T follicular helper cell (primary cell): ENCODE measurements around the gene FOXE3.
"Not testable (repeated sequence)": the region's sequence is repeated elsewhere in the genome, so short reads cannot be mapped to it uniquely, and the experiment has no call there.

Experiments
- DNase-seq: peaks from one replicate; pipeline ENCODE4 v3.0.0-alpha.2; 2020; ENCODE audit warnings: low read depth

Gene FOXE3

DNA sequence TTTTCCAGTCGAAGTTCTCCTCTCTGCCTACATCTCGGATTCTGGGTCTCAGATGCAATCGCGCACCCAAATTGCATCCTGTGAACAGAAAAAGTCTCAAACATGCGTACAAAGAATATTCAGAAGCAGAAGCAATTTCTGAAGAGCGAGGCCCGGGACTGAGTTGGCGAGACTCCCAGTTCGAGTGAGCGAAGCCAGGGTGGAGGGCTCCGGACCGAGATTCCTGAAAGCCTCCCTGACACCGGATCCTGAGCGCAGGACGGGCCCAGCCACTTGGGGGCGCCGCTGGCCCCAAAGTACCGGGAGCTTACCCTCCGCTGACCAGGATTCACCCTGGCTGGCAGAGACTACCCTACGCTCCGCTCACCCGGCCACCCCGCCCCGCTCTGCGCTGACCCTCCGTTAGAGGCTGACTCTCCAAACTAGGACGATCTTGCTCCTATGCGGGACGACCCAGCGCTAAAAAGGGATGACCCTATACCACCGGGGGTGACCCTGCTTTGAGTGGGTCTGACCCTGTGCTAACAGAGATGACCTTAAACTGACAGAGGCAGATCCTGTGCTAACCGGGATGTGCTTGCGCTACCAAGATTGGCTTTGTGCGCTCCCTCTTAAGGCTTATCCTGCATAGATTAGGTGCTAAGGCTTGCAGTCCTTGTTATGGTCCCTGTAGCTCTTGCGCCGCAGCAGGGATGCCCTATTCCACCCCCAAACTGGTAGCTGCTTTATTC lies 33.9 kb downstream of the FOXE3 start:
- DNase-seq: no peak

DNA sequence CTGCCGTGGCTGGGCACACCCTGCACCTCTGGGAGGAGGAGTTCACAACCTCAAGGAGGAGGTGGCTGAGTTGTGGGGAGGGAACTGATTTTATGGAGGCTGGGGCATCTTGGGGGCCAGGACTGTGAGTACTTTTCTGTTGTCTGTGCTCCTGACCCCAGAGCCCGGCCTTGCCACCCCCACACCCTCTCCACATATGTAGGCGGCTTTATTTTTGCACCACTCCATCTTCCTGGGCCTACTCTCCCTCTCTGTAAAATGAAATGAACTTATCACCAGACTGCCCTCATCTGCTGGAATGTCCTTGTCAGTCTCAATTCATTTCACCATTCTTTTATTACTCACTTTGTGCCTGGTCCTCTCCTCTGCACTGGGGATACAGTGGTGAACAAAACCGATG lies 34.5 kb downstream of the FOXE3 start:
- no peak for DNase-seq

DNA sequence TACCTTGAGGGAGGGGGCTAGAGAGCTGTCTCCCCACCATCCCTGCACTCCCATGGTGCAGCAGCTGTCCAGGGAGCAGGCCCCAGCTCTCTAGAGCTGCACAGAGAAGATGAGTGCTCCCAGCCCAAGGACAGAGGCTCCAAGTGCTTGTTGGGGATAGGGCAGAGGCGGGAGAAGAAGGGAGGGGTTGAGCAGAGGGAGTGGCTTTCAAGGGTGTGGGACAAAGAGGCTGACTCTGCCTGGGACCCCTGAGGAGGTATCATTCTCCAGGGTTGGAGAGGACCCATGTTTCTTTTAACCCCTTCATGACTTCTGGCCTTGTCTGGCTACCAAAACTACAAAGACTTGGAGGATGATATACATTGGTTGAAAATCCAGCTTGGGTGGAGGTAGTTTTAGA lies 36.3 kb downstream of the FOXE3 start:
- no peak for DNase-seq

DNA sequence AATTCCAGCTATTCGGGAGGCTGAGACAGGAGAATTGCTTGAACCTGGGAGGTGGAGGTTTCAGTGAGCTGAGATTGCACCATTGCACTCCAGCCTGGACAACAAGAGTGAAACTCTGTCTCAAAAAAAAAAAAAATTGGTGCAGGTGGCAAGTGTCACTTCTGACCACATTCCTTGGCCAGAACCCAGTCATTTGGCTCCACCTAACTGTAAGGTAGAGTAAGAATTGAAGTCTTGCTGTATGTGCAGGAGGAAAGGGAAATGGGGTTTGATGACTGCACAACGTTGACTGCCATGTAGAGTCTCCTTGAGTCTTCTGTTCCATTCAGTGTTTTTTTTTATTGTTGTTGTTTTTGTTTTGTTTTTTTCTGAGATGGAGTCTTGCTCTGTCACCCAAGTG lies 37.8 kb downstream of the FOXE3 start:
- DNase-seq: not testable (repeated sequence)

DNA sequence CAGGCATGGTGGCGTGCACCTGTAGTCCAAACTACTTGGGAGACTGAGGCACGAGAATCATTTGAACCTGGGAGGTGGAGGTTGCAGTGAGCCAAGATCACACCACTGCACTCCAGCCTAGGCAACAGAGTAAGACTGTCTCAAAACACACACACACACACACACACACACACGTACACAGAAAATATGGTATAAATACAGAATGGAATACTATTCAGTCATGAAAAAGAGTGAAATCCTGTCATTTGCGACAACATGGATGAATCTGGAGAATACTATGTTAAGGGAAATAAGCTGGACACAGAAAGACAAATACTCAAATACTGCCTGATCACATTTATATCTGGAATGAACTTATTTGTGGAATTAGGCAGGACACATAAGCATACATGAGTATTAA lies 40.2 kb downstream of the FOXE3 start:
- no peak for DNase-seq

DNA sequence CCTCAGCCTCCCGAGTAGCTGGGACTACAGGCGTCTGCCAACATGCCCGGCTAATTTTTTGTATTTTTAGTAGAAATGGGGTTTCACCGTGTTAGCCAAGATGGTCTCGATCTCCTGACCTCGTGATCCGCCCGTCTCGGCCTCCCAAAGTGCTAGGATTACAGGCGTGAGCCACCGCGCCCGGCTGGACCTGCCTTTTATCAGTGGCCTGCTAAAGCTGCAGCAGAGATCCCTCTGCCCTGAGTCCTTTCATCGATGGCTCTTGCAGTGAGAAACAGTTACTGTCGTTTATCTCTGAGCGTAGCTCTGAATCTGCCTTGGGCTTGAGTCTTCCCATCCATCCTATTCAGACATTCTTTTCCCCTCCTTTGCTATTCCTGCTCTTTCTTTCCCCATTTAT lies 41.5 kb downstream of the FOXE3 start:
- DNase-seq: not testable (repeated sequence)

DNA sequence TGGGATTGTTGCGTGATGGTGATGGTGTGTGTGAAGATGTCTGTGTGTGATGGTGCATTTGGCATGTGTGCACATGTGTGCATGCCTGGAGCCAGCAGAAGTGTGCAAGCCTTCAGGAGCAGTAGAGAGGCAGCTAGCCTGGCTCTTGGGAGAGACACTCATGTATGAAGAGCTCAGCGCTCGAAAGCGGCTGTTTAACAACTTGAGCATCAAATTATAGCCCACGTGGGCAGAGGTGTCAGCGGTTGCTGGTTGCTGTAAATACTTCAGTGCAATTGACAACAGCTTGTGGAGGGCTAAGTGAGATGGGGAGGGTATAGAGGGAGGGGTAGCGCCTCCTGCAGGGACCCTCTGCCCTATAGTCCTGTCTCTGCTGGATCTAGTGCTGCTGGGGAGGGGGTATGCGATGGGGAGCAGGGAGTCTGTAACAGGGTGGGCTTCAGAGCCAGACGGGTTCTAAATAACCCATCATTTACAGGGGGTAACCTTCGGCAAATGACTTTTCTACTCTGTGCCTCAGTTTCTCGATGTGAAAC lies 43.2 kb downstream of the FOXE3 start:
- DNase-seq: no peak

DNA sequence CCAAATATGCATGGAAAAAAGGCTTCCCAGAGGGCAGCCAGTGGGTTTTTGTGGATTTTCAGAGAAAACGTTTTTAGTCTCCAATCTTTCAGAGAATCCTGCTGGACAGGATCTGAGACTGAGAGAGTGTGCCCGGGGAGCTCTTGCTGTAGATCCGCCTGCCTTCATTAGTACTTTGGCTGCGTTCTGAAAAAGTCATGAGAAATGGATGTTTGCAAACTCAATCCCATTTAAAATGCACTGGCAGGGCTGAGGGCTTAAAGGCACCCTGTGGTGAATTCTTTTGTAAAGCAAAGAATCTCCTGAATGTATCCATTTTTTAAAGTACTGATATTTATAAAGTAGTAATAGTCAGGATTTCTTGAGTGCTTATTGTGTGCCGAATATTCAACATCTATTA lies 44.0 kb downstream of the FOXE3 start:
- DNase-seq: no peak

DNA sequence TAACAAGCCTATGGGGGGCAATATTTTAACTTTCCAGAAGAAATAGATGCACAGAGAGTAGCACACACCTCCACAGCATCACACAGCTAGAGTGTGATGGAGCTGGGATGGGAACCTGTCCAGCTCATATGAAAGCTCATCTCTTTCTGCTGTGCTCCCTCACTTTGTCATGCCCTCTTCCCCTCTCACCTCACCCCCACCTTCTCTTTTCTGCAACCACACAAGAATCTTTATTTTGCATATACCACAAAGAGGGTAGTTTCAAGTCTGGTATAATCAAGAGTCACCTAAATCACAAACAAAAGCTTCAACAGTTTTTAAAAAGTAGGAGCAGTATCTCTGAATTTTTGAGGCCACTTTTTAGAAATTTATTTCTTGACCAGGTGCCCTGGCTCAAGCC lies 44.4 kb downstream of the FOXE3 start:
- DNase-seq: no peak

DNA sequence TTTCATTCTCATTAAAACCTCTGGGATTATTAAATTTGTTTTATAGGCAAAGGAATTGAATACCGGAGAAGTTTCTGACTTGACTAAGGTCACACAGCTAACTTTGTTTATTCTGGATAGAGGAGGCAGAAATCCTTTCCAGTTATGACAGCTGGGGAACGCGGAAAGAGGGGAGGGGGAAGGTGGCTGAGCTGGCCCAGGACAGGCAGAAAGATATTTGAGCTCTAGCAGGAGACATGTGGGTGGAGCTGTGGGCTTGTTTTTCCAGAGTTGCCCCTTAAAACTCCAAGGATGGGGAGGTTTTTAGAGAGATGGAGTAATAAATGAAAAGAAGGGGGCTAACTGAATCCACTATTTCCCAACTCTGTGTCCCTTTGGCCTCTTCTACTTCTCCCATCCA lies 49.5 kb downstream of the FOXE3 start:
- DNase-seq: no peak
